GM19025 (cell line): ENCODE results near the gene HOXB5.
A peak's percentile ranks its signal among the peaks of the same experiment; 100 is the strongest.

Experiments
- ATAC-seq: cut with Tn5 transposase; IDR thresholded peaks from one replicate; pipeline ENCODE4 v1.9.1; 2021; ENCODE audit warnings: mild to moderate bottlenecking, low read depth, moderate library complexity; ENCODE audit not compliant: unreplicated experiment

HOXB5 gene

GRCh38 chr17:48565925-48566710 lies 27.5 kb downstream of the HOXB5 start:
- no peak for ATAC-seq

- no peak for ATAC-seq
Observed at GRCh38 chr17:48565022-48565554, 28.5 kb downstream of the HOXB5 start.

- no peak for ATAC-seq
Observed at GRCh38 chr17:48564188-48565021, 29.2 kb downstream of the HOXB5 start.

GRCh38 chr17:48563867-48564187 lies 29.8 kb downstream of the HOXB5 start:
- no peak for ATAC-seq

DNA sequence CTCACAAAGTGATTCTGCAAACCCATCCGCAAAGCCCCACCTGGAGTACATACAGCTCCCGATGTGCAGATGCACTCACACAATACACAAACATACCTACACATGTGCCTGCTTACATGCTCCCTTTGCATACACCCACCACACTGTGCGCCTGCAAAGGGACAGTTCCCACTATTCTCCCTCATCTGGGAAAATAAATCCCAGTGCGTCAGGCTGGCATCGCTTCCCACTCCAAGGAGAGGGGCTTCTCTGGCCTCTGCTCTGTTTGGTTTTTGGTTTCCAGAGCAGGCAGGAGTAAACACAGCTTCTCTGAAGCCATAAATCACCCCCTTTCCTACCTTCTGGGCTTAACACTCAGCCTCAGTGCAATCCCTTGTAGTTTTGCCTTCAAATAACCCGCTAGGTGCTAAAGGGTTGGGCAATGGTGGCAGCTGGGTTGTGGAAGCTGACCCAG lies 30.2 kb downstream of the HOXB5 start:
- no peak for ATAC-seq

DNA sequence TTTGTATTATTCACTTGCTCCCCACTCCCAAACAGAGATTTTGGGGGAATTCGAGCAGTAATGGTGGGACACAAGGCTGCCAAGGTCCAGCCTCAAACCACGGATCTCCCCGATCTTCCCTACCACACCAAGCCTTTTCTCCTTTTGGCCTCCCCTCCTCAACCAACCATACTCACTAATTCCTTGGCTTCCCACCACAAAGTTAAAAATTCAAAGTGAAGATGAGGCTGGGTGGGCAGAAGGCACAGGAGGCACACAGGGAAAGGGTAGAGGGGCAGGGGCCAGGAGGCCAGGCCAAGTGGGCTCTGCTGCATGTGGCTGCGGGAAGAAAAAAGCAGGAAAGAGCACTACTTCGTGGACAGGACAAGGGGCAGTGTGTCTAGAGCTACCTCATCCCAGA lies 30.6 kb downstream of the HOXB5 start:
- ATAC-seq, result no peak

- ATAC-seq, result peak; percentile 83
Observed at GRCh38 chr17:48561884-48562810, 31.4 kb downstream of the HOXB5 start.

DNA sequence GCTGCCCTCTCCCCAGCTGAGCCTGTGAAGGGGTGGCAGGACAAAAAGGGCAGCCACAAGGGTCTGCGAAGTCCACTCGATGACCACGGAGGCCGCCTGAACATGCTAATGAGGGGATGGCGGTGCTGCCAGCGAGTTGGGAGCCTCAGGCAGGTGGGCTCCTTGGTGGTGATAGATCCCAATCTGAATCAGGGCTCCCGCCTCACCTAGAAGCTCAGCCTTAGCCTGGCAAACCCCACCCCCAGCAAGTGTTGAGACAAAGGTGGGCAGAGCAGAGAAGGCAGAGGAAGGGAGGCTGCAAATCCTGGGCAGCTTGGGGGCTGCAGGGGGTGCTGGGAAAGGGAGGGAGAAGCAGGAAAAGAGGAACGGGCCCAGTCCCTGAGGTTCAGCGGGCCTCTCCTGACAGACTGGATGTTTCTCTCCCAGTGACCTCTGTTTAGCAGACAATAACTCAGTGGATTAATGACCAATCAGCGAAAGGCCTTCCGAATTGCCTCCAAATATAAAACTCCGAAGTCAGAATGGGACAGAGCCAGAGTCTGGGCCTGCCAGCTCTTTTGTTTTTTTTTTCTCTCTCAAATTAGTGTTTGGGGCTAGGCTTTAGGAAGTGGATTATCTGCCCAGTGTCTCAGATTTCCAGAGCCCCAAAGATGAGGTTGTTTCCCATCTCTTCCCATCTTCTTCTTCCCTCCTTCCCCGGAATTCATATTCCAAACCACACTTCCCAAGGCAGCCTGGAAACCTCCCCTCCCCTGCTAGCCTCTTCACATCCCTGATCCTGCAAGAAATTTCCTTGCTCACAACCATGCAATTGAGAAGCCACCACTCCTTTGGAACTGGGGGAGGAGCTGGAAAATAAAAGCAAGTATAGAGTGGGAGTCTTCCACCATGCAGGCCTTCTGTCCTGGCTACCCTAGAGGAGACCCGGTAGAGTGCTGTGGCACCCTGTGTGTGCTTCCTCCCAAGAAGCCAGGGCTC lies 33.5 kb downstream of the HOXB5 start:
- no peak for ATAC-seq

- ATAC-seq, result no peak
Observed at GRCh38 chr17:48559122-48559839, 34.3 kb downstream of the HOXB5 start.

DNA sequence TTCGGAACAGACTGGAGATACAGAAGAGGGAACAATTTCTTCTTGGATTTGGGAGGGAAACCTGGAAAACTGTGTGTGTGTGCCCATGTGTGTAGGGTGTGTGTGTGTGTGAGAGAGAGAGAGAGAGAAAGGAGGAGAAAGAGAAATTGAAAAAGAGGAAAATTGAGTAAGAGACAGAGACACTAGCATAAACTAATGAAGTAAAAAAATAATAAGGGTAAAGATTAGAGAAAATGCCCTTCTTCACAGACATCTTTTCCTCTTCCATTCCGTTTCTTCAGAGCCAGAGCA lies 34.8 kb downstream of the HOXB5 start:
- ATAC-seq, result no peak

DNA sequence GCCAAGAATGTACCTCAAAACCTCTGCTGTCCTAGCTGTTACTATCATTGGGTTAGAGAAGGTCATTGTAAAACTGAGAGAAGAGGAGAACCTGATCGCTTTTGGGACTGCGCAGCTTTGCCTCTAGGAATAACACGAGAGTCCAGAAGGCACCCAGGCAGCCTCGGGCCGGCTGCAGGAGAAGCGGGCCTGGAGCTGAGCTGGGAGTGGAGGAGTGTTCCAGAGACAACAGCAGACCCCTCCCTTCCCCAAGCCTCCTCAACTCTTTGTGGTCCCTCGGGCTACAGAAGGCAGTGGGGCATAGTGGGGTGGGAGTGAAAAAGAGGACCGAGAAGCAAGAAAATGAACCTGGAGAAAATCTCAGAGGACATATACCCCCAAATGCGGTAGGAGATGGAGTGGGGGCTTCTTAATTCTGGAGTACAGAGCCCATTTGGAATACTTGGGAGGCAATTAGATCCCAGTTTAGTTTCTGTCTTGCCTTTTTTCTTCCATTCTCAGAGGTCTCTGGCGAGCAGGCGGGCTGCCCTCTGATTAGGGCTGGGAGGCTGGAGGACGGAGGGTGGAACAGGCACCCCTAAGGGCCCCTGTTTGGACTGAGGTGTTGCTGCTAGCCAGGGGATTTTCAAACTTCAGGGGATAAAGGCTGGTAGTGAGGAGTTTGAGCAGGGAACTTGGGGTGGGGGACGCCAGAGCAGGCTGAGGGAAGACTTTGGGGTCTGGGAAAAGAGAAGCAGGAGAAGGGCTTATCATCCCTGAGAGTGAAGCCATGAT lies 35.3 kb downstream of the HOXB5 start:
- ATAC-seq, result no peak

DNA sequence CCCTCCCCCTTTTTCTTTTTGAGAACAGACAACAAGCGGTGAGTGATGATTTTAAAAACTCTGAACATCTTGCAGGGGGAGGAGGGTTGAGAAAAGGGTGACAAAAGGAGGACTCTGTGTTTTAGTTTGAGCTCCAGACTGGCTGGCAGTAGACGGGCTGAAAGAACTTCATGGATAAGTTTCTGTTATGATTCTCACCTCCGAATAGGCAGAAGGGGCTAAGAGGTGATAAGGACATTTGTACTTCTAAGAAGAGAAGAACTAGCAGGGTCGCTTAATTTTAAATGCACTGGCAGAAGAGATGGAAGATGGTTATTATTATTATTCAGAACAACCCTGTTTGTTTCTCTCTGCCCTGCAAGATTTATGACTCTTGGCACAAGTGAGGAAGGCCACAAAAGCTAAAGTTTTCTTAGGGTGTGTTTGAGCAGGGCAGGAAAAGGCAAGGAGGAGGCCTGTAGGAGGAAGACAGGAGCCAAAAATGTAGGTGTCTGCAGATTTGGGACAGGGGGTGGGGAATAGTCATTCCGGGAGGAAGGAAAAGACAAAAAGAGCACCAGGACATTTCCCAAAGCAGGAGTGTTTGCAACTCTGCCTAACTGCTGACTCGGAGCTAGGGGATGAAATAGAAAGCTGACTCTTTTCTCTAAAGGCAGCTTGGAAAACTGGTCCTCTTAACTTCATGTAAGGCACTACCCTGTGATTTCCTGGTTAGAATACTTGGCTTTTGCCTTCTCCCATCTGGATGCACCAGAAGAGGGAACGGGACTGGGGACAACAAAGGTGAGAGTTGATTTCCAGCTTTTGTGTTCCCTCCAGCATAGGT lies 36.8 kb downstream of the HOXB5 start:
- no peak for ATAC-seq

DNA sequence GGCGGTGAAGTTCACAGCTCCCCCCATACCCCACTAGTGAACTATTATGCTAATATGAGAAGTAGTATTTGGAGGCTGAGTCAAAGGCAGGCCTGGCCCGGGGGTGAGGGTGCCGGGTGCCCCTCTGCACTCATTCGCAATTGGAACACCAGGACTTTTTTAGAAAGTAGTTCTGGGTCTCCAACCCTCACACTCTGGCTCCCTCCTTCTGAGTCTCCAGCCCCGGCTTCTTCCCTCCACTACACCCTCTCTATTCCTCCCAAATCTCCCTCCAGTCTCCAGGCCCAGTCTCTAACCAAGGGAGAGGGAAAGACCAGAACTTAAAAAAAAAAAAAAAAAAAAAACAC lies 37.4 kb downstream of the HOXB5 start:
- no peak for ATAC-seq

DNA sequence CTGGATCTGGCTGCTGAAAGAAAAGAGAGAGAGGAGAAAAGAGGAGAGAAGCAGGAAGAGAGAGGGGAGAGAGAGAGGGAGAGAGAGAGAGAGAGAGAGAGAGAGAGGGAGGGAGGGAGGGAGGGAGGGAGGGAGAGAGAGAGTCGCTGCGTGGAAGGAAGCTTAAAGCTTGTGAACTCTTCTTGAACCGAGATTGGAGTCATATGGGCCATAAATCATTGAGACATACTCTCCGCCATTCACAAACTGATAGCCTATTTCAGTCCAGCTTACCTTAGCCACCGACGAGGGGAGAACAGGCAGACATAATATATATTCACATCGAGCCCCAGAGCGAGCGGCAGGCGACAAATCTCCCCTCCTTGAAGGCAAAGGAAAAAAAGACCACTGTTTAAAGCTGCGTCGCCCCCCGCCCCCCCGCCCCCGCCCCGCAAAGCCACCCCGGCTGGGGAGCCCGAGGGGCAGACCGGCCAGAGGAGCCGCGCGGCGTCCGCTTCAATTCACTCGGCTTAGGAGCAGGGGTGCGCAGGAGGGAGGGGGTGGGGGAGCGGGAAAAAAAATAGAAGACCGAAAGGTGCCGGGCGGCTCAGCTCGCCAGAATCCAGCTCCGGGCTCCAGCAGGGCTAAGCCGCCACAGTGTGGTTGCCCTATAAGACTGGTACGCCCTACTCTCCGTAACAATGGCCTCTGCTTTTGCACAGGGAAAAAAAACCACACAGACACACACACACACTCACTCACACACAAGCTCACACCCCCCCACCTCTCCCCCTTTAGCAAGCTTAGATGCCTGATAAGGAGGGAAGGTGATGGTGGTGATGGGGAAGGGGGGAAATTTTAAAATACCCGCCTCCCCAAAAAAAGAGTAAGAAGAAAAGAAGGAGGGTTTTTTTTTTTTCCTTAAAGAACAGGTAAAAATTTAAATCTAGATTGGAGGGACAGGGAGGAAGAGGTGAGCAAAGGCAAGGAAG lies 38.0 kb downstream of the HOXB5 start:
- ATAC-seq, result no peak

DNA sequence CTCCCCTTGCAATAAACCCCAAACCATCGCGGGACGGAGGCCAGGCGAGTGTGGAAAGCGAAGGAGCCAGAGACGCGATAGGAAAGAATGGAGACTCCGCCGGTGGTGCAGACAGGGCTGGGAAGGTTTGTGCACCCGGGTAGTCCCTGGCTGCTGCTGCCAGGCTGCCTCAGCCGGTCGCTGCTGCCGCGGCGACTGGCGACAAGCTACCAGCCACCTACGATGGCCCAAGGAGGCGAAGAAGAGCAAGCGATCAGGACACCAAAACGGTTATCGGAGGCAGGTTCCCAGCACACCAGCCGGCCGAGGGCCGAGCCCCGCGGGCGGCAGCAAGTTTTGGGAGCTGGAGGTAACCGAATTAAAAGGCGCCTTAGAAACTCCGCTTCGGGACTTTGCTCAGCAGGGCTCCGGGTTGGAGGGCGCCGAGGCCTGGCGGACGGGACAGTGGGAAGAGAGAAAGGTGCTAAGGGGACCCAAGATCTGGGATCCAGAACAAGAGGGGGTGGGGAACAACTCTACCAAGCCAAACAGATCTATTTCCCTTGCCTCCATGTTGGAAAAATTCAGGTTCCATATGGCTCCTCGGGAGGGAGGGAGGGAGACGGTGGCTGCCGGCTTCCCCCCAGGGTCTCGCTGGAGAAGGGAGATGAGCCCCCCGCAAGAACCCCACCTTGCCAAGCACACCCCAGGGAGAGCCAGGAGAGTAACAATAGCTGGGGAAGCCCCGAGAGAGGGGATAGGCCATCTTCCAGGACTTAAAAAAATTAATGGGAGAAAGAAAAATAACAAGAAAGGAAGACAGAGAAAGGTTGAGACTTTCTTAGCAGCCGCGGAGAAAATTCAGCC lies 38.9 kb downstream of the HOXB5 start:
- no peak for ATAC-seq
